OCI-LY3 (cell line): ENCODE measurements around the gene ITPKC.

Experiments
- H2AFZ ChIP-seq: fragments of 200-600, 300-600 bp; shearing (Covaris generic); 2 replicates; pipeline ENCODE4 v1.6.0; 2014; ENCODE audit warnings: antibody characterized with exemption, low read depth, low read length
- H3K27ac ChIP-seq: fragments of 200-600, 300-600 bp; sonication (generic); 2 replicates; pipeline ENCODE4 v1.5.1; 2014; ENCODE audit warnings: mild to moderate bottlenecking, low read length, moderate library complexity, mixed read lengths
- H3K27me3 ChIP-seq: fragments of 200-600, 300-600 bp; sonication (generic); 2 replicates; pipeline ENCODE4 v1.6.1; 2014; ENCODE audit warnings: low read depth, low read length, mixed read lengths
- H3K36me3 ChIP-seq: fragments of 200-600, 300-600 bp; sonication (generic); replicated peaks from 2 replicates; pipeline ENCODE3; 2014; ENCODE audit warnings: low read depth, low read length, mixed read lengths
- H3K4me1 ChIP-seq: fragments of 300-600, 200-600 bp; sonication (generic); 2 replicates; pipeline ENCODE4 v1.6.1; 2014; ENCODE audit warnings: low read length, mixed read lengths
- H3K4me2 ChIP-seq: fragments of 200-600, 300-600 bp; sonication (generic); 2 replicates; pipeline ENCODE4 v1.6.1; 2014; ENCODE audit warnings: low read length, mixed read lengths
- H3K4me3 ChIP-seq: fragments of 300-600, 200-600 bp; sonication (generic); 2 replicates; pipeline ENCODE4 v1.5.1; 2014; ENCODE audit warnings: antibody characterized with exemption, mild to moderate bottlenecking, low read length, moderate library complexity
- H3K79me2 ChIP-seq: fragments of 300-600, 200-600 bp; shearing (Covaris generic); 2 replicates; pipeline ENCODE4 v1.6.1; 2014; ENCODE audit warnings: mild to moderate bottlenecking, low read length, mixed read lengths
- H3K9ac ChIP-seq: fragments of 300-600, 200-600 bp; shearing (Covaris generic); 2 replicates; pipeline ENCODE4 v1.6.0; 2014; ENCODE audit warnings: mild to moderate bottlenecking, low read length, moderate library complexity
- H3K9me3 ChIP-seq: fragments of 200-600, 300-600 bp; shearing (Covaris generic); 2 replicates; pipeline ENCODE4 v1.6.1; 2014; ENCODE audit warnings: low read length, mixed read lengths; ENCODE audit not compliant: insufficient read depth
- H4K20me1 ChIP-seq: fragments of 200-600, 300-600 bp; sonication (generic); 2 replicates; pipeline ENCODE4 v1.6.1; 2016; ENCODE audit warnings: low read length, mixed read lengths; ENCODE audit not compliant: insufficient read depth
- EZH2phosphoT487 ChIP-seq: fragments of 200-600 bp; shearing (Covaris generic); IDR thresholded peaks from 2 replicates; pipeline ENCODE4 v1.6.1; 2018; ENCODE audit warnings: antibody characterized with exemption, mixed run types, low read depth
- TF ChIP-seq, protein P1 (sequence below): fragments of 200-600, 300-600 bp; sonication (generic); IDR thresholded peaks from 2 replicates; pipeline ENCODE4 v1.5.1; 2014; ENCODE audit warnings: antibody characterized with exemption, low read length, low read depth

ITPKC gene

DNA sequence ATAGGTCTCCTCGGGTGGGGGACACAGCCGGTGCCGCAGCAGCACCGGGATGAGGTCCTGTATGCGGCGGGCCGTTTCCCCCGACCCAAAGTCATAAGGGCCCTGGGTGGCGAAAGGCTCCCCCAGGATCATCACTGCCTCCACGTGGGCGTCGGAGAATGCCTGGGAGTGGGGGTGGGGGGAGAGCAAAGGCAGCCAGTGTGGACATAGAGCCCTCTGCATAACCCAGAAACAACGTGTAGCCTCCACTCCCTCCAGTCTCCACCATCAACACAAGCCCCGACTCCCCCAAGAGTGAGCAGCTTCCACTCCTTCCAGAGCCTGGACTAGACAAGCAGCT lies 24.7 kb upstream of the ITPKC start:
- Histone ChIP-seq H3K27ac (no peak overlapping the region), H3K9ac (no peak overlapping the region), H3K79me2 (no peaks in the 10 kb centered on the region), H3K4me1 (peaks cover 15% of the 10 kb centered on the region), H2AFZ (no peak overlapping the region), H3K9me3 (no peaks in the 10 kb centered on the region), H3K4me3 (no peak overlapping the region), H3K36me3 (peaks cover 3% of the 10 kb centered on the region), H3K4me2 (no peak overlapping the region), H4K20me1 (no peaks in the 10 kb centered on the region), H3K27me3 (no peaks in the 10 kb centered on the region)
- TF ChIP-seq, protein P1, sequence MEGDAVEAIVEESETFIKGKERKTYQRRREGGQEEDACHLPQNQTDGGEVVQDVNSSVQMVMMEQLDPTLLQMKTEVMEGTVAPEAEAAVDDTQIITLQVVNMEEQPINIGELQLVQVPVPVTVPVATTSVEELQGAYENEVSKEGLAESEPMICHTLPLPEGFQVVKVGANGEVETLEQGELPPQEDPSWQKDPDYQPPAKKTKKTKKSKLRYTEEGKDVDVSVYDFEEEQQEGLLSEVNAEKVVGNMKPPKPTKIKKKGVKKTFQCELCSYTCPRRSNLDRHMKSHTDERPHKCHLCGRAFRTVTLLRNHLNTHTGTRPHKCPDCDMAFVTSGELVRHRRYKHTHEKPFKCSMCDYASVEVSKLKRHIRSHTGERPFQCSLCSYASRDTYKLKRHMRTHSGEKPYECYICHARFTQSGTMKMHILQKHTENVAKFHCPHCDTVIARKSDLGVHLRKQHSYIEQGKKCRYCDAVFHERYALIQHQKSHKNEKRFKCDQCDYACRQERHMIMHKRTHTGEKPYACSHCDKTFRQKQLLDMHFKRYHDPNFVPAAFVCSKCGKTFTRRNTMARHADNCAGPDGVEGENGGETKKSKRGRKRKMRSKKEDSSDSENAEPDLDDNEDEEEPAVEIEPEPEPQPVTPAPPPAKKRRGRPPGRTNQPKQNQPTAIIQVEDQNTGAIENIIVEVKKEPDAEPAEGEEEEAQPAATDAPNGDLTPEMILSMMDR: no peak
- no peak for TF ChIP-seq EZH2phosphoT487

DNA sequence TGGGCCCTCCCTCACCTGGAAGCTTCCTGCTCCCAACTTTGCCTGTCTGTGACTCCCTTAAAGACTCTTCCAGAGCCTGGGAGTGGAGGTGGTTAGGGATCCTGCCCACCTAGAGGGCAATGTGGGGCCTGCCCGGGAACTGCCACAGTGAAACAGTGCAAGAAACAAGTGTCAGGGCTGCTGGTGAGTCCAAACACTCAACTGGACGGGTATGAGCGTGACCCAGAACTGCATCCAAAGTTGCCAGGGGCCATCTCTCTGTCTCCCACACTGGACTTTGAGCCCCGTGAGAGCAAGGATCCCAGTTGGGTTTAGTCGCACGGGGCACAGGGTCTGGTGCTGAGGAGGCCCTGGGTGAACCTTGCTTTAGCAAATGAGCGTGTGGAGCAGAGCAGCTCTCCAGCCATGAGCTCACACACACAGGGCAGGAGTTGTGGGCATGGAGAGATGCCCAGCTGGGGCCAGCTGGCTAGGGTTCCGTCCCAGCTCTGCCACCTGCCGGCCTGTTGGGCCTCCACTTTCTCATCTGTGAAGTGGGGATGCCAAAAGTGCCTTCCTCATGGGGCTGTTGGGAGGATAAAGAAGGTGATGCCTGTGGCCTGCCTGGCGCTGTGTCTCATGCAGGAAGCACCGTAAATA lies 23.6 kb upstream of the ITPKC start:
- H3K9ac ChIP-seq: no peak overlapping the region
- peaks cover 15% of the 10 kb centered on the region for H3K4me1 ChIP-seq
- TF ChIP-seq, protein P1: no peak
- TF ChIP-seq EZH2phosphoT487: no peak
- H3K79me2 ChIP-seq: no peaks in the 10 kb centered on the region
- H3K27ac ChIP-seq: no peak overlapping the region
- H3K9me3 ChIP-seq: no peaks in the 10 kb centered on the region
- H3K4me2 ChIP-seq: no peak overlapping the region
- H3K36me3 ChIP-seq: peaks cover 3% of the 10 kb centered on the region
- no peak overlapping the region for H3K4me3 ChIP-seq
- H3K27me3 ChIP-seq: no peaks in the 10 kb centered on the region
- H2AFZ ChIP-seq: no peak overlapping the region
- H4K20me1 ChIP-seq: no peaks in the 10 kb centered on the region

- Histone ChIP-seq H3K36me3 (peaks cover 3% of the 10 kb centered on the region), H3K4me3 (no peak overlapping the region), H3K4me1 (peaks cover 15% of the 10 kb centered on the region), H2AFZ (no peak overlapping the region), H3K9me3 (no peaks in the 10 kb centered on the region), H3K4me2 (no peak overlapping the region), H3K79me2 (no peaks in the 10 kb centered on the region), H3K9ac (no peak overlapping the region), H4K20me1 (no peaks in the 10 kb centered on the region), H3K27me3 (no peaks in the 10 kb centered on the region), H3K27ac (no peak overlapping the region)
- TF ChIP-seq EZH2phosphoT487: no peak
- TF ChIP-seq, protein P1: no peak
These were observed 23.0 kb upstream of the ITPKC start for GRCh38 chr19:40693896-40694295.

DNA sequence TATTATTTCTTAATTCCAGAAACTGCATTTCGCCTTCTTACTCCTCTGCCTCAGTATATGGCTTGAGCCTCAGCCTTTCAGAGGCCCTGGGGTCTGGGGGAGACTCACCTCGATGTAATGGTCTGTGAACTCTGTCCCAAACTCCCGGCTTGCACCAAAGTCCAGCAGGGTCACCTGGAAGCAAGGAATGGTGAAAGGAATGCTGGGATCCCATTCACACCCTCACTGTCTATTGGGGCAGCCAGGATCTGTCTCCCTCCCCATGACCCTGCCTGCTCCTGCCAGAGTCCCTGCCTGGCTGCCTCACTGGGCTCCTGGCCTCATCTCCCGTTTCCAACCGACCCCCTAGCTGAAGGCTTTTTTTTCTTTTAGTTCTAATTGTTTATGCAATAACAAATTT lies 21.0 kb upstream of the ITPKC start:
- H3K4me3 ChIP-seq: no peak overlapping the region
- H3K4me2 ChIP-seq: no peak overlapping the region
- peaks cover 10% of the 10 kb centered on the region for H3K4me1 ChIP-seq
- H3K27ac ChIP-seq: no peak overlapping the region
- TF ChIP-seq EZH2phosphoT487: no peak
- TF ChIP-seq, protein P1: no peak
- peaks cover 3% of the 10 kb centered on the region for H3K36me3 ChIP-seq
- H4K20me1 ChIP-seq: no peaks in the 10 kb centered on the region
- H2AFZ ChIP-seq: no peak overlapping the region
- no peaks in the 10 kb centered on the region for H3K79me2 ChIP-seq
- no peak overlapping the region for H3K9ac ChIP-seq
- H3K27me3 ChIP-seq: no peaks in the 10 kb centered on the region
- H3K9me3 ChIP-seq: no peaks in the 10 kb centered on the region
